Activated naive CD4-positive, alpha-beta T cell treated with anti-CD3 and anti-CD28 coated beads, Interleukin-2, amount 50 U/mL, for 16 hours (primary cell): ENCODE data around the gene THUMPD1.
A peak's percentile ranks its signal among the peaks of the same experiment; 100 is the strongest.
"Not testable (repeated sequence)": the region's sequence is repeated elsewhere in the genome, so short reads cannot be mapped to it uniquely, and the experiment has no call there.

Experiments used
- DNase-seq: peaks from one replicate; pipeline ENCODE4 v3.0.0-alpha.2; 2020

THUMPD1 gene, protein sequence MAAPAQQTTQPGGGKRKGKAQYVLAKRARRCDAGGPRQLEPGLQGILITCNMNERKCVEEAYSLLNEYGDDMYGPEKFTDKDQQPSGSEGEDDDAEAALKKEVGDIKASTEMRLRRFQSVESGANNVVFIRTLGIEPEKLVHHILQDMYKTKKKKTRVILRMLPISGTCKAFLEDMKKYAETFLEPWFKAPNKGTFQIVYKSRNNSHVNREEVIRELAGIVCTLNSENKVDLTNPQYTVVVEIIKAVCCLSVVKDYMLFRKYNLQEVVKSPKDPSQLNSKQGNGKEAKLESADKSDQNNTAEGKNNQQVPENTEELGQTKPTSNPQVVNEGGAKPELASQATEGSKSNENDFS

DNA sequence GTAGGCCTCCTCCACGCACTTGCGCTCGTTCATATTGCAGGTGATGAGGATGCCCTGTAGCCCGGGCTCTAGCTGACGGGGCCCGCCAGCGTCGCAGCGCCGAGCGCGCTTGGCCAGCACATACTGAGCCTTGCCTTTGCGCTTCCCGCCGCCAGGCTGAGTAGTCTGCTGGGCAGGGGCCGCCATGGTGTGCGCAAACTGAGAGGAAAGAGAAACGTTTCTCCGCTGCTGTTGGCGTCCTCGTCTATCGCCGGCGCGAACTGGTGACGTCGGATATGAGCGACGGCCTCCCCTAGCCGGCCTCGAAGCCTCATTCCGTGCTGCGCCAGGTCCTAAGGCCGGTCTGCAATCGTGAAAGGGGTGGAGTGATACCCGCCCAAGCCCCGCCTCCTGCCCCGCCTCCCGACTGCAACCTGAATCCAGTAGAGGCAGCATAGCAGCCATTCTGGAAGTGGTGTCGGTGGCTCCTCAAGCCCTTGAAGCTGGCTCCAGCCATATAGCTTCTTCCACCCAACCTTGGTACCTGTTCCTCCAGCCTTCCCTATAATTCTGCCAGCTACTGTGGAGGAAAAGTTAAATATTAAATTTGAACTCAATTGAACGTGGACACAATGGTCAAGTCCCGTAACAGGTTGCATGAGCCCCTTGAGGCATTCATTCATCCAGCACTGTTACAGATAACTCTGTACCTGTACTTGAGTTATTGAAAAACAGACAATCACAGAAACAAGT is at the start of gene THUMPD1:
Gene THUMPD1 (minus strand): TSS at position 265 of the 732 bp plus-strand sequence. CDS start 79 bp downstream, at position 186.
- DNase-seq: peak; percentile 99

DNA sequence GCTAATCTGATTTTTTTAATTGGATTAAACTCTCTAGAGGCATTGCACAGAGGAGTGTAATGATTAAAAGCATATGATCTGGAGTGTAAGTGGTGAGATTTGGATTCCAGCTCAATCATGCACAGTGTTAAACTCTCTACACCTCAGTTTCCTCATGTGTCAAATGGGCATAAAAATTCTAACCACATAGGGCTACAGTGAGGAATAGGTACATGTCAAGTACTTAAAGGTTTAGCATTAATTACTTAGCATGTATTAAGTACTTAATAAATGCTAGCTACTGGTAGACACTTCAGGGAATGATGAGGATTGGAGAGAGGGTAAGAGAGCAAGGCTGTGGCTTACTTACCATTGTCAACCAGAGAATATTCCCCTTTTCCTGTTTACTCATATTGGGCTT is 47.5 kb upstream of the THUMPD1 start:
- DNase-seq: no peak

GRCh38 chr16:20784204-20784603 is 42.6 kb upstream of the THUMPD1 start:
- no peak for DNase-seq

DNA sequence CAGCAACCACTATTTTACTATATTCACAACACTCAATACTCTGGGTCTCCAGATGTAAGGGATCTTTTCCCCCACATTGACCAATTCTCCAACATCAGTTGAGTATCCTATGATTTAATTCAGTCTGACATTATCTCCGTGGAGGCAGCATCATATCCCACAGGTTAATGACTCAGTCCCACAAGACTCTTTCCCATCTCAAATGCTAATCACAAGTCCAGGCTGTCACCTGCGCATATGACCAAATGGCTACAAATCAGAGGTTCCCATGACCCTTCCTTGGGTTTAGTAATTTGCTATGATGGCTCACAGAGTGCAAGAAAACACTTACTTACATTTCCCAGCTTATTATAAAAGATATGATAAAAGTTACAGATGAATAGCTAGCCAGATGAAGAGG is 40.9 kb upstream of the THUMPD1 start:
- no peak for DNase-seq

GRCh38 chr16:20781697-20782096 is 40.1 kb upstream of the THUMPD1 start:
- DNase-seq: no peak

DNA sequence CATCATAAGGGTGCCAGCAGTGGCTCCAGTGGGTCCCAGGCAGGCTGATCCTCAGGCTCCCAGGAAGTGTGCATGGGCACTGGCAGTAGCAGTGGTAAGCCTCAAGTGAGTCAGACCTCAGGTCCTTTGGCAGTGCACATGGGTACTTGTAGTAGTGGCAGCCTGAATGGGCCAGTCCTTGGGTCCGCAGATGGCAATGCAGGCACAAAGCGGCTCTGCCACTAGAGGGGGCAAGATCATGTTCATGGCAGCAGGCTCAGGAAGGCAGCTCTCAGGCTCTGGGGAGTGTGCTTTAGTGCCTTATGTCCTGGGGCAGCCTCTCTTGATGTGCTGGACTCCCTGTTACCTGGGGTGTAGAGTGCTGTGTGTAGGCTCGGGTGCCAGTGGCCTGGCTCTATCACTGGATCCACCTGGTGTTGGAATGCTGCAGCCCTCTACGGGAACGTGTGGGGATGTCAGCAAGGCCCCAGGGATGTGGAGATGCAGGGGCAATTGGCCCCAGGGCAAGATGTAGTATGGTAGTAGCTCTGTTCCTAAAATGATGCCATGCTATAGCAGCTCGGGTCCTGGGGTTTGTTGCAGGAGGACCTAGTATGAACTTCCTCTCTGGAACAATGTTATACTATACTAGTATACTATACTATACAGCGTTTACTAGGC is 33.2 kb upstream of the THUMPD1 start:
- DNase-seq: peak; percentile 57

DNA sequence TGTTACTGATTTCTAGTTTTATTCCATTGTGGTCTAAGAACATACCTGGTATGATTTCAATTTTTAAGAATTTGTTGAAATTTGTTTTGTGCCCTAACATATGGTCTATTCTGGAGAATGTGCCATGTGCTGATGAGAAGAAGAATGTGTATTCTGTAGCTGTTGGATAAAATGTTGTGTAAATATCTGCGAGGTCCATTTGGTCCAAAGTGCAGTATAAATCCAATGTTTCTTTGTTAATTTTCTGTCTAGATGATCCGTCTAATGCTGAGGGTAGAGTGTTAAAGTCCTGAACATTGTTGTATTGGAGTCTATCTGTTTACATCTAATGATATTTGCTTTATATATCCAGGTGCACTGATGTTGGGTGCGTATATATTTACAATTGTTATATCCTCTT is 32.1 kb upstream of the THUMPD1 start:
- DNase-seq: no peak

GRCh38 chr16:20768818-20769217 is 27.2 kb upstream of the THUMPD1 start:
- DNase-seq: no peak

- DNase-seq: no peak
Measured at GRCh38 chr16:20768121-20768520, 26.5 kb upstream of the THUMPD1 start.

DNA sequence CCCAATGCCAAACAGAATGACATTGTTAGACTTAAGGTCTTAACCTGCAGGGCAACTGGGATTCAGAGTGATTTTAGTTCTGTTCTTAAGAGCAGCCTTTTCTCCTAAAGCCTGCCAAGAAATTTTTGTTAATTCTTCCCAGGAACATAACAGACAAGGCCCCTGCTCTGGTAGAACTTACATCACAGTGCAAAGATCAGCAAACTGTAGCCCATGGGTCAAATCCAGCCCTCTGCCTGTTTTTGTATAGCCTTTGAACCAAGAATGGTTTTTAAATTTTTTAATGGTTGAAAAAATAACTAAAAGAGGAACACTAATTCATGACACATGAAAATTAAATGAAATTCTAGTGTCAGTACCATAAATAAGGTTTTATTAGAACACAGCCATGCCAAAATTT is 26.0 kb upstream of the THUMPD1 start:
- no peak for DNase-seq

DNA sequence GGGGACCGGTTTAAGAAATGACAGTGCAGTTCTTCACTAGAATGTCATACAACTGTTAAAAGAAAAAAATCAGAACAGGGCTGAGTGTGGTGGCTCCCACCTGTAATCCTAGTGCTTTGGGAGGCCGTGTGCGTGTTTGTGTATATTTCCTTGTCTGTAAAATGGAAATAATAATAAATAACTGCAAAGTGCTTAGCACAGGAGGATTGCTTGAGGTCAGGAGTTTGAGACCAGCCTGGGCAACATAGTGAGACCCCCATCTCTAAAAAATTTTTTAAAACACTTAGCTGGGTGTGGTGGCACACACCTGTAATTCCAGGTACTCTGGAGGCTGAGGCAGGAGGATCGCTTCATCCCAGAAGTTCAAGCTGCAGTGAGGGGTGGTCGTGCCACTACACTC is 24.7 kb upstream of the THUMPD1 start:
- DNase-seq: no peak

DNA sequence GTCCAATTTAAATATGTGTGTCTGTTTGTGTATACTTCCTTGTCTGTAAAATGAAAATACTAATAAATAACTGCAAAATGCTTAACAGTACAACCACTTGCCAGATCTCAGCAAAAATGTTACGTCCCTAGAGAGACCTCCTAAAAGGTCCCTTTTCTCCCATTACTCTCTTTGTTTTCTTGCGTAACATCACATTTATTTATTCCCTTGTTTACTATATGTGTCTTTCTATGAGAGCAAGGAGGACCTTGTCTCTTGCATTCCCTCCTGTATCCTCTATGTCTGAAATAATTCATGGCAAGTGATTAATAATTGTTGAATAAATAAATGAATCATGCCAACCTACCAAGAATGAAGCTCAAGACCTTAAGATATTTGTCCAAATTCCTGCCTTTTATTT is 24.1 kb upstream of the THUMPD1 start:
- DNase-seq: no peak

- not testable (repeated sequence) for DNase-seq
Measured at GRCh38 chr16:20764448-20764847, 22.8 kb upstream of the THUMPD1 start.

DNA sequence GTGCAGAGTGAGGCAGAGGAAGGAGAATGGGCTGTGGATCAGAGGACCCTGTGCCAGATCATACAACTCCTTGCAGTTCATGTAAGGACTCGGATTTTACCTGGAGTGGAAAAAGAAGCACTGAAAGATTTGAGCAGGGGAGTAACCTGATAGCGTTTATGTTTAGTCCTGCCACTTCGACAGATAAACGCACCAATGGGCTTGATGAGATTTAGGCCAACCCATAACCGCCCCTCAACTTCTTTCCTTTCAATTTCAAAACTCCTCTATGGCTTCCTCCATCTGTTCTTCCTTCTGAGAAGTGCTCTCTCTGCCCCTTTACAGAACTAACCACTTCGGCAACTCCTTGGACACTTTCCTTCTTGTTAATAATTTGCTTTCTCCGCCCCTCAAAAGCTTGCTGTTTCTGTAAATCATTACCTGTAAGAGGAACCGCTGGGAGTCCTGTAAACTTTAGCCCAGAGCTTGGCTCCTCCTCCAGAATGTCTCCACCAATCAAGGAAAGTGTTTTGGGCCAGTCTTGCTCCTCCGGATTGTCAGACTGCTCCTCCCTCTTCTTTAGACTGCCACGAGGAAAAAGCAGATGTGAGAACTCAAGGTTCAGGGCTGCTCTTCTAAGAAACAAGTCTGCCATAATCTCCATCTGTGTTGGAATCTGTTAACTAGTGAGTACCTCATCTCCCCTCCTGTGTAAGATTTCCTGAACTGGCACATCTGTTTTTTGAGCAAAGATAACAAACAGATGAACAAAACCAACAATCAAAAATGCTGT is 22.0 kb upstream of the THUMPD1 start, which contains the start of gene ACSM3:
Gene ACSM3 (plus strand): TSS at position 554 of the 772 bp plus-strand sequence. CDS start 6,021 bp downstream, outside the sequence.
- peak; percentile 60 for DNase-seq

DNA sequence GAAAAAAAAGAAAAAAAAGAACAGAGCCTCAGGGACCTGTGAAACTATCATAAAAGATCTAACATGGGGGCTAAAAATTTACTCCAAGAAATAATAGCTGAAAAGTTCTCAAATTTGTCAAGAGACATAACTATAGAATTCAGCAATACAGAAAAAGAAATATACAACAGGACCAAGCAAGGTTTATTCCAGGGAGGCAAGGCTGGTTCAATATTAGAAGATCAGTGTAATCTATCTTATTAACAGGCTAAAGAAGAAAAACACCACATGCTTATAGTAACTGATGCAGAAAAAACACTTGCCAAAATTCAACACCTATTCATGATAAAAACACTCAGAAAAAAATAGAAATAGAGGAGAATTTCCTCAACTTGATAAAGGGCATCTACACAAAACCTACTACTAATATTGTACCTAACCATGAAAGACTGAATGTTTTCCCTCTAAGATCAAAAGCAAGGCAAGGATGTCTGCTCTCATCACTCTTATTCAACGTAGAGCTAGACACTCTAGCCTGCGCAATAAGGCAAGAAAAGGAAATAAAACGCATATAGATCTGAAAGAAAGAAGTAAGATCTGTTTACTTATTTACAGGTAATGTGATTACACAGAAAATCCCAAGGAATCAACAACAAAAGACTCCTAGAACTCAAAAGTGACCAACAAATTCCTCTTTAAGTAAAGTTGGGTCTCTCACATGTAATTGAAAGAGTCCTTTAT is 20.9 kb upstream of the THUMPD1 start:
- DNase-seq: no peak

- DNase-seq: no peak
Measured at GRCh38 chr16:20761175-20761574, 19.6 kb upstream of the THUMPD1 start.

DNA sequence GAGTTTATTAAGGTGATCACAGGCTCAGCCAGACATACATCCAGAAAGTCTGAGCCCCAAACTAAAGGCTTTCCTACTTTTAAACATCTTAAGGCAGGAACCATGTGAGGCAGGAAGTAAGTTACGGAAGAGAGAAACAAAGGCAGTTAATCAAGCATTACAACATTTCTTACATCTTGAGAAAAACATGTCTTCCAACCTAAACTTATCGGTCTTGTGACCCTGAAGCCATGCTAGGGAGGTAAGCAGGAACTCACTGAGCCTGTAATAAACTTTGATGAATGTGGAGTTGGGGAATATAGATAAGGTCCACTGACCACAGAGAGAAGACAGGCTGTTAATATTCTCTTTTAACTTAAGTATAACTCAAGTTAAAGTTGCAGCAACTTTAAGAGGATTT is 18.7 kb upstream of the THUMPD1 start:
- DNase-seq: no peak

DNA sequence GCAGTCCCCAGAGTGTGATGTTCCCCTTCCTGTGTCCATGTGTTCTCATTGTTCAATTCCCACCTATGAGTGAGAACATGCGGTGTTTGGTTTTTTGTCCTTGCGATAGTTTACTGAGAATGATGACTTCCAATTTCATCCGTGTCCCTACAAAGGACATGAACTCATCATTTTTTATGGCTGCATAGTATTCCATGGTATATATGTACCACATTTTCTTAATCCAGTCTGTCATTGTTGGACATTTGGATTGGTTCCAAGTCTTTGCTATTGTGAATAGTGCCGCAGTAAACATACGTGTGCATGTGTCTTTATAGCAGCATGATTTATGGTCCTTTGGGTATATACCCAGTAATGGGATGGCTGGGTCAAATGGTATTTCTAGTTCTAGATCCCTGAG is 14.2 kb upstream of the THUMPD1 start:
- DNase-seq: not testable (repeated sequence)

GRCh38 chr16:20755238-20755637 is 13.6 kb upstream of the THUMPD1 start:
- no peak for DNase-seq

GRCh38 chr16:20753727-20754126 is 12.1 kb upstream of the THUMPD1 start:
- DNase-seq: no peak

DNA sequence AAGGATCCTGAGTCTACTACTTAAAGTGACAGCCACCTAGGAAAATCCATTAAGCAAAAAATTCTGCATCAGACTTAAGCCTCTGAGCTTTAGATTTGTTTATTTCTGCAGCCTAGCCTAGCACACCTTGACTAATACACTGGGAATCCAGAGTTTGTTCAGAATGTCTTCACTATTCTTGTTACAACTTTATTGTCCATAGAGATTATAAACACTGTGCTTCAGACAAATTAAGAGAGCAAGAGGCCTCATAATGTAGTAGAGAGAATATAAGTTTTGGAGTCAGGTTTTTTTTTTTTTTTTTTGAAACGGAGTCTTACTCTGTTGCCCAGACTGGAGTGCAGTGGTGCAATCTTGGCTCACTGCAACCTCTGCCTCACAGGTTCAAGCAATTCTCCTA is 8.9 kb upstream of the THUMPD1 start:
- DNase-seq: no peak

DNA sequence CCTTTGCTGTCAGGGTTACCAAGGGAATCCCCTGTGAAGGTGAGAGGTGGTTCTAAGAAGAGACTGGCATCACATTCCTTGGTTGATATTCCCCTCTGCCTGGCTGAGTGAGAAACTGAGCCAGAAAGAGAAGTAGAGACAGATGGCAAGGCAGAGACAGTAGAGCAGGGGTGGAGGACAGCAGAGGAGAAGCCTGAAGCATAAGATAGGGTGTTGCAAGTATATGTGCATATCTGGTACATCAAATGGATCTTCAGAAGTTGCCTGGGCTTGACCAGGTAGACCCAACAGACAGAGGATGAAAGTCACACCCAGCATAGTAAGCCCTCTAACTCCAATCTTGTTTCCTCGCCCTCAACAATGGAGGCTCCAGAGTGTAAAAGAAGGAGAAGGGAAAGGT is 7.9 kb upstream of the THUMPD1 start:
- DNase-seq: no peak
